Right cardiac atrium (tissue), 5 donors: Measurements from ENCODE around the gene FGF2. TPM values are rescaled to one million over a fixed set of nuclear protein-coding genes. Genes with fewer than 3 reads are reported as not detected.
"Not testable (repeated sequence)": the region's sequence is repeated elsewhere in the genome, so short reads cannot be mapped to it uniquely, and the experiment has no call there.

Experiments used
- ATAC-seq, 2 donors: fragments of 200-7000 bp; cut with Tn5 transposase; one replicate each; pipeline versions ENCODE4 v1.8.0 to v1.9.1; 2020; ENCODE audit warnings: moderate library complexity in 2 of 2, mild to moderate bottlenecking in 1 of 2
- DNase-seq, 3 donors: peaks; one replicate each; pipeline ENCODE4 v3.0.0-alpha.2; 2020
- H3K27ac ChIP-seq: one replicate; pipeline ENCODE4 v1.5.1; 2013; ENCODE audit warnings: mild to moderate bottlenecking, low read length, control low read depth, moderate library complexity
- H3K27me3 ChIP-seq: one replicate; pipeline ENCODE4 v1.6.1; 2013; ENCODE audit not compliant: control insufficient read depth, insufficient read depth
- H3K4me1 ChIP-seq: one replicate; pipeline ENCODE4 v1.6.1; 2013; ENCODE audit warnings: low read length; ENCODE audit not compliant: control insufficient read depth, insufficient read depth
- H3K4me3 ChIP-seq: one replicate; pipeline ENCODE4 v1.5.1; 2013; ENCODE audit warnings: low read length, control low read depth
- H3K9me3 ChIP-seq: one replicate; pipeline ENCODE4 v1.6.1; 2013; ENCODE audit warnings: low read length; ENCODE audit not compliant: control insufficient read depth
- WGBS: extraction: QIAGEN DNeasy Blood & Tissue Kit; methylation state at CpG from one replicate; pipeline ENCODE4 v1.1.7; 2013; 5-methylcytosine and 5-hydroxymethylcytosine counted together
- intact Hi-C, 4 donors: fragments of 100-400 bp; cut with DNase I; formaldehyde crosslinking; loops; one replicate each; pipeline versions ENCODE4 v1.11.0 to v1.14.0; 2022 to 2023
- polyA plus RNA-seq: library from polyadenylated mRNA; stranded (reverse); fragments of 200-250 nt; gene quantifications from one replicate; pipeline ENCODE4 v1.2.3, GENCODE V29; 2013
- total RNA-seq, 4 donors: library from RNA; stranded (reverse); fragmentation: NEBNext Ultra II Directional; extraction: Animal tissue kit (Norgen Biotek cat#: 25700); gene quantifications; one replicate each; pipeline ENCODE4 v1.2.1, GENCODE V29; 2021
- donor health status: healthy with polysubstance abuse.
- donor health status: DM: no; HTN: yes; CAD: no.
- donor health status: DM: no; HTN: no; CAD: no.
- donor health status: DM: no; HTN: yes; CAD: no; lungs with severe emphysema.
- donor health status: DM: yes; HTN: yes; CAD: no.

FGF2 gene
- total and polyA plus RNA-seq, 5 donors: 3.5 to 10.6 (median 7.5) TPM

DNA sequence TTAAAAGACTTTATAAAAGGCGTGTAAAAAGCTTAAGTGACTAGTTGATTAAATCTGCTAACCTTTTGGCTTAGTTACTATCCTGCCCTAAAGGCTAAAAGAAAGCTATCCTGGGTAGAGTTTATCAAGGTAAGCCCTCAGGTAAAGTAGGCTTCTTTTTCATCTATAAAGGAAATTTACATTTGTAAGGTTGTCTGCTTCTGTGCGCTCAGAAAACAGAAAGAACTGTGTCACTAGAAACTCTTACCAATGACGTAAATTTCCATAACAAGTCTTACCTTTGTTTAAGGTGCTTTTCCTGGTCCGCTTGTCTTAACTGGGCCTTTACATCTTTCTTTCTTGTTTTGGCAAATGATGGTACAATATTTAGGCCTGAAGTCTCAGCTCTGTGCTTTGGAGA lies 37.7 kb upstream of the FGF2 start:
- Histone ChIP-seq H3K4me1 (no peaks in the 10 kb centered on the region), H3K9me3 (no peaks in the 10 kb centered on the region), H3K27ac (no peak overlapping the region), H3K27me3 (no peaks in the 10 kb centered on the region), H3K4me3 (no peak overlapping the region)
- DNase-seq: no peak
- intact Hi-C loops: no loop called here
- ATAC-seq: no peak
- 97% methylated on average over 4 of the region's 4 CpGs for WGBS

- no peak for DNase-seq
- Histone ChIP-seq H3K4me1 (peaks cover 6% of the 10 kb centered on the region), H3K4me3 (no peak overlapping the region), H3K27ac (no peak overlapping the region), H3K9me3 (no peaks in the 10 kb centered on the region), H3K27me3 (no peaks in the 10 kb centered on the region)
- intact Hi-C loops: no loop called here
- ATAC-seq: no peak
Observed at GRCh38 chr4:122793811-122794210, 32.8 kb upstream of the FGF2 start.

- peak in 1 of 2 donors; percentile 15 for ATAC-seq
- no peaks in the 10 kb centered on the region for H3K9me3 ChIP-seq
- DNase-seq: no peak
- peaks cover 6% of the 10 kb centered on the region for H3K4me1 ChIP-seq
- no peak overlapping the region for H3K27ac ChIP-seq
- H3K27me3 ChIP-seq: no peaks in the 10 kb centered on the region
- WGBS: 78% methylated on average over 4 of the region's 4 CpGs
- intact Hi-C loops: no loop called here
- no peak overlapping the region for H3K4me3 ChIP-seq
Observed at GRCh38 chr4:122796801-122797404, 29.7 kb upstream of the FGF2 start.

- WGBS: 95% methylated on average over 2 of the region's 2 CpGs
- no peaks in the 10 kb centered on the region for H3K9me3 ChIP-seq
- intact Hi-C loops: no loop called here
Observed at GRCh38 chr4:122797405-122798094, 29.1 kb upstream of the FGF2 start.

GRCh38 chr4:122798101-122798500 lies 28.5 kb upstream of the FGF2 start:
- peaks cover 6% of the 10 kb centered on the region for H3K4me1 ChIP-seq
- WGBS: 25% methylated on average over 5 of the region's 5 CpGs
- peak overlapping the region; percentile 27 for H3K4me3 ChIP-seq
- DNase-seq (peak; percentile 52 to 70 (median 61)), ATAC-seq (peak; percentile 94 to 96)
- H3K27ac ChIP-seq: peak overlapping the region; percentile 80
- H3K9me3 ChIP-seq: no peaks in the 10 kb centered on the region
- no peaks in the 10 kb centered on the region for H3K27me3 ChIP-seq
- intact Hi-C loops: no loop called here

More at GRCh38 chr4:122797405-122798094, 29.1 kb upstream of the FGF2 start:
- no peak for DNase-seq
- peaks cover 6% of the 10 kb centered on the region for H3K4me1 ChIP-seq
- no peaks in the 10 kb centered on the region for H3K27me3 ChIP-seq
- ATAC-seq: no peak
- peak overlapping the region; percentile 27 for H3K4me3 ChIP-seq
- peak overlapping the region; percentile 66 for H3K27ac ChIP-seq

- H3K27me3 ChIP-seq: no peaks in the 10 kb centered on the region
- H3K27ac ChIP-seq: no peak overlapping the region
- peaks cover 6% of the 10 kb centered on the region for H3K4me1 ChIP-seq
- DNase-seq: no peak
- 87% methylated on average over 2 of the region's 2 CpGs for WGBS
- intact Hi-C loops: no loop called here
- no peak overlapping the region for H3K4me3 ChIP-seq
- no peak for ATAC-seq
- H3K9me3 ChIP-seq: no peaks in the 10 kb centered on the region
Observed at GRCh38 chr4:122798917-122799316, 27.7 kb upstream of the FGF2 start.

GRCh38 chr4:122803788-122804208 lies 22.8 kb upstream of the FGF2 start:
- ATAC-seq: peak; percentile 75 to 98
- DNase-seq: peak; percentile 49 to 60 (median 59)
- Histone ChIP-seq H3K27ac (no peak overlapping the region), H3K9me3 (no peaks in the 10 kb centered on the region), H3K4me3 (no peak overlapping the region), H3K4me1 (peaks cover 2% of the 10 kb centered on the region), H3K27me3 (no peaks in the 10 kb centered on the region)
- 56% methylated on average over 4 of the region's 4 CpGs for WGBS
- intact Hi-C loops: no loop called here

DNA sequence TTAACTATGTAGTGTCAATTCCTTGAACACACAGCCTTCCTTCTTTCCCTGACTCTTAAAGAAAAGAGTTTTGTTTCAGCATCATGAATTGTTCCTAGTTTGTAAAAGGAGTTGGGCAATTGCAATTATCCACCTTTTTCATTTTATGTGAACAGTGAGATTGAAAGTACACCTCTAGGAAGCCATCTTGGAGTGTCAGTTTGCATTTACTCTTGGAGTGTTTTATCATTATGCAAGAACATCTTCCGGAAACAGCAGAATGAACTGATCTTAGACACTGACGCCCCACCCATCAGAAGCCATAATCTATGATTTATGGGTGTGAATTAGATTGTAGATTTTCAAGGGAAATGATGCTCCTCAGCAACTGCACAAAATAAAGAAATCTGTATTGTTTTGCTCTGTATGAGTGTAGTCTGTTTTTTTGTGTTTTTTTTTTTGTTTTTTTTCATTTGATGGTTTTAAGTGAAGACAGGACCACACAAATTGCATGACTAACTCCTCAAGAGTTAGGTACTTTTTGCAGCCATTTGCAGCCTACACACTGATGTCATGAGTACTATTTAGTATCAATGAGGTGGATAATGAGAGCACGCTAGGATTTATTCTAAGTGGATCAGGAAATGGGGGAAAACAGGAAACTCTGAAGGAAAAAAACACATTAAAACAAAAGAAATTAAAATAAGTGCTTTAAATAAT lies 19.5 kb upstream of the FGF2 start:
- no peak for ATAC-seq
- Histone ChIP-seq H3K27me3 (no peaks in the 10 kb centered on the region), H3K4me3 (no peak overlapping the region), H3K27ac (no peak overlapping the region), H3K4me1 (peaks cover 2% of the 10 kb centered on the region), H3K9me3 (no peaks in the 10 kb centered on the region)
- WGBS: 67% methylated on average over 3 of the region's 3 CpGs
- intact Hi-C loops: no loop called here
- no peak for DNase-seq

- DNase-seq: no peak
- WGBS: 71% methylated on average over 1 of the region's 1 CpG
- peak in 1 of 2 donors; percentile 43 for ATAC-seq
- H3K4me1 ChIP-seq: no peaks in the 10 kb centered on the region
- H3K27me3 ChIP-seq: no peaks in the 10 kb centered on the region
- intact Hi-C loops: no loop called here
- no peak overlapping the region for H3K4me3 ChIP-seq
- H3K9me3 ChIP-seq: no peaks in the 10 kb centered on the region
- H3K27ac ChIP-seq: no peak overlapping the region
Observed at GRCh38 chr4:122810669-122811068, 16.0 kb upstream of the FGF2 start.

DNA sequence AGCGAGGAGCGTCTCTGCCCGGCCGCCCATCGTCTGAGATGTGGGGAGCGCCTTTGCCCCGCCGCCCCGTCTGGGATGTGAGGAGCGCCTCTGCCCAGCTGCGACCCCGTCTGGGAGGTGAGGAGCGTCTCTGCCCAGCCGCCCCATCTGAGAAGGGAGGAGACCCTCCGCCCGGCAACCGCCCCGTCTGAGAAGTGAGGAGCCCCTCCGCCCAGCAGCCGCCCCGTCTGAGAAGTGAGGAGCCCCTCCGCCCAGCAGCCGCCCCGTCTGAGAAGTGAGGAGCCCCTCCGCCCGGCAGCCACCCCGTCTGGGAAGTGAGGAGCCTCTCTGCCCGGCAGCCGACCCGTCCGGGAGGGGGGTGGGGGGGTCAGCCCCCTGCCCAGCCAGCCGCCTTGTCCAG lies 14.8 kb upstream of the FGF2 start:
- ATAC-seq: not testable (repeated sequence)

DNA sequence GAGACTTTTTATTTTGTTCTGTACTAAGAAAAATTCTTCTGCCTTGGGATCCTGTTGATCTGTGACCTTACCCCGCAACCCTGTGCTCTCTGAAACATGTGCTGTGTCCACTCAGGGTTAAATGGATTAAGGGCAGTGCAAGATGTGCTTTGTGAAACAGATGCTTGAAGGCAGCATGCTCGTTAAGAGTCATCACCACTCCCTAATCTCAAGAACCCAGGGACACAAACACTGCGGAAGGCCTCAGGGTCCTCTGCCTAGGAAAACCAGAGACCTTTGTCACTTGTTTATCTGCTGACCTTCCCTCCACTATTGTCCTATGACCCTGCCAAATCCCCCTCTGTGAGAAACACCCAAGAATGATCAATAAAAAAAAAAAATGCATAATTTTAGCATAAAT lies 13.8 kb upstream of the FGF2 start:
- DNase-seq, H3K4me3 ChIP-seq, H3K9me3 ChIP-seq, intact Hi-C loops, H3K4me1 ChIP-seq, H3K27ac ChIP-seq, H3K27me3 ChIP-seq, ATAC-seq: not testable (repeated sequence)
- WGBS: 77% methylated on average over 3 of the region's 3 CpGs

More for the DNA sequence above, 14.8 kb upstream of the FGF2 start:
- H3K27ac ChIP-seq, intact Hi-C loops, H3K27me3 ChIP-seq, H3K4me1 ChIP-seq, H3K4me3 ChIP-seq, H3K9me3 ChIP-seq, DNase-seq: not testable (repeated sequence)
- 96% methylated on average over 26 of the region's 32 CpGs for WGBS
